ENCODE results near the gene HABP4. TPM values are rescaled to one million over a fixed set of nuclear protein-coding genes. Genes with fewer than 3 reads are reported as not detected.

HABP4 gene
- total RNA-seq, 1 donor from 2014 or later = 10.3 TPM

GRCh38 chr9:96512240-96512639 lies 62.3 kb downstream of the HABP4 start:
- Histone ChIP-seq H3K36me3 (peaks cover 5% of the 10 kb centered on the region), H3K27ac (no peak overlapping the region), H3K4me1 (peaks cover 10% of the 10 kb centered on the region), H3K27me3 (no peaks in the 10 kb centered on the region), H3K9me3 (no peaks in the 10 kb centered on the region), H3K4me3 (no peak overlapping the region)
- TF ChIP-seq CTCF (IDR thresholded peaks at IDR 0.05) = no peak
- intact Hi-C loops (cut with DNase I) = no loop called here
- ATAC-seq = no peak
- DNase-seq = no peak

- DNase-seq (no peak), ATAC-seq (peak; percentile 56)
- TF ChIP-seq CTCF (IDR thresholded peaks at IDR 0.05) = no peak
- Histone ChIP-seq H3K27ac (peak overlapping the region; percentile 60), H3K36me3 (peaks cover 4% of the 10 kb centered on the region), H3K27me3 (no peaks in the 10 kb centered on the region), H3K9me3 (no peaks in the 10 kb centered on the region), H3K4me3 (no peak overlapping the region), H3K4me1 (peaks cover 6% of the 10 kb centered on the region)
- intact Hi-C loops (cut with DNase I) = no loop called here
These were observed 63.7 kb downstream of the HABP4 start for GRCh38 chr9:96513622-96514021.

GRCh38 chr9:96514108-96514799 lies 64.3 kb downstream of the HABP4 start:
- ATAC-seq (no peak), DNase-seq (no peak)
- Histone ChIP-seq H3K36me3 (peaks cover 4% of the 10 kb centered on the region), H3K4me3 (no peak overlapping the region), H3K27me3 (no peaks in the 10 kb centered on the region), H3K4me1 (peaks cover 4% of the 10 kb centered on the region), H3K27ac (peak overlapping the region; percentile 60), H3K9me3 (no peaks in the 10 kb centered on the region)
- intact Hi-C loops (cut with DNase I) = no loop called here
- TF ChIP-seq CTCF (IDR thresholded peaks at IDR 0.05) = no peak

GRCh38 chr9:96514800-96515158 lies 64.8 kb downstream of the HABP4 start:
- Histone ChIP-seq H3K9me3 (no peaks in the 10 kb centered on the region), H3K4me3 (no peak overlapping the region), H3K36me3 (peaks cover 4% of the 10 kb centered on the region), H3K27me3 (no peaks in the 10 kb centered on the region), H3K27ac (peak overlapping the region; percentile 60), H3K4me1 (peaks cover 4% of the 10 kb centered on the region)
- no peak for TF ChIP-seq CTCF (IDR thresholded peaks at IDR 0.05)
- DNase-seq (no peak), ATAC-seq (no peak)
- intact Hi-C loops (cut with DNase I) = no loop called here

- Histone ChIP-seq H3K27me3 (no peaks in the 10 kb centered on the region), H3K4me3 (no peak overlapping the region), H3K36me3 (peaks cover 4% of the 10 kb centered on the region), H3K27ac (peak overlapping the region; percentile 60), H3K4me1 (peaks cover 4% of the 10 kb centered on the region), H3K9me3 (no peaks in the 10 kb centered on the region)
- TF ChIP-seq CTCF (IDR thresholded peaks at IDR 0.05) = no peak
- intact Hi-C loops (cut with DNase I) = no loop called here
- DNase-seq = no peak
- peak; percentile 50 for ATAC-seq
These were observed 65.9 kb downstream of the HABP4 start for GRCh38 chr9:96515621-96516470.
